ENCODE results near the gene DYNC2H1. TPM values are rescaled to one million over a fixed set of nuclear protein-coding genes. Genes with fewer than 3 reads are reported as not detected.

The DYNC2H1 gene
- total RNA-seq, 1 experiment from 2014 or later: 12.4 TPM

GRCh38 chr11:103085758-103086365 lies 23.4 kb upstream of the DYNC2H1 start:
- no peak for DNase-seq (ENCODE audit: low read depth, low spot score)
- in situ Hi-C loops (cut with HindIII; ENCODE audit: low pct_unique_long_range_greater_than_20kb, low sequenced_read_pairs): no loop called here
- ChIA-PET CTCF (interaction anchor here (0.7 kb wide), 1 partner anchor 254 kb away, joined by 6 read pairs; no protein-coding TSS in a partner anchor), POLR2A (no interaction called here)
- H3K27ac ChIP-seq (ENCODE audit: low read length): no peak overlapping the region
- no peaks in the 10 kb centered on the region for H3K9me3 ChIP-seq (ENCODE audit: control insufficient read depth, insufficient read depth, low read depth, low read length)
- ATAC-seq: no peak
- H3K27me3 ChIP-seq (ENCODE audit: control insufficient read depth, insufficient read depth, low read length): no peaks in the 10 kb centered on the region
- no peak for TF ChIP-seq SIN3A (IDR thresholded peaks at IDR 0.05; ENCODE audit: borderline replicate concordance, insufficient read depth, low read depth, low read length)
- no peak for TF ChIP-seq TCF7L2 (IDR thresholded peaks at IDR 0.05; ENCODE audit: low read depth, low read length)
- TF ChIP-seq CTCF (IDR thresholded peaks at IDR 0.05): no peak
- TF ChIP-seq POLR2AphosphoS5 (IDR thresholded peaks at IDR 0.05; ENCODE audit: low read depth, low read length): no peak
- TF ChIP-seq, protein P1, sequence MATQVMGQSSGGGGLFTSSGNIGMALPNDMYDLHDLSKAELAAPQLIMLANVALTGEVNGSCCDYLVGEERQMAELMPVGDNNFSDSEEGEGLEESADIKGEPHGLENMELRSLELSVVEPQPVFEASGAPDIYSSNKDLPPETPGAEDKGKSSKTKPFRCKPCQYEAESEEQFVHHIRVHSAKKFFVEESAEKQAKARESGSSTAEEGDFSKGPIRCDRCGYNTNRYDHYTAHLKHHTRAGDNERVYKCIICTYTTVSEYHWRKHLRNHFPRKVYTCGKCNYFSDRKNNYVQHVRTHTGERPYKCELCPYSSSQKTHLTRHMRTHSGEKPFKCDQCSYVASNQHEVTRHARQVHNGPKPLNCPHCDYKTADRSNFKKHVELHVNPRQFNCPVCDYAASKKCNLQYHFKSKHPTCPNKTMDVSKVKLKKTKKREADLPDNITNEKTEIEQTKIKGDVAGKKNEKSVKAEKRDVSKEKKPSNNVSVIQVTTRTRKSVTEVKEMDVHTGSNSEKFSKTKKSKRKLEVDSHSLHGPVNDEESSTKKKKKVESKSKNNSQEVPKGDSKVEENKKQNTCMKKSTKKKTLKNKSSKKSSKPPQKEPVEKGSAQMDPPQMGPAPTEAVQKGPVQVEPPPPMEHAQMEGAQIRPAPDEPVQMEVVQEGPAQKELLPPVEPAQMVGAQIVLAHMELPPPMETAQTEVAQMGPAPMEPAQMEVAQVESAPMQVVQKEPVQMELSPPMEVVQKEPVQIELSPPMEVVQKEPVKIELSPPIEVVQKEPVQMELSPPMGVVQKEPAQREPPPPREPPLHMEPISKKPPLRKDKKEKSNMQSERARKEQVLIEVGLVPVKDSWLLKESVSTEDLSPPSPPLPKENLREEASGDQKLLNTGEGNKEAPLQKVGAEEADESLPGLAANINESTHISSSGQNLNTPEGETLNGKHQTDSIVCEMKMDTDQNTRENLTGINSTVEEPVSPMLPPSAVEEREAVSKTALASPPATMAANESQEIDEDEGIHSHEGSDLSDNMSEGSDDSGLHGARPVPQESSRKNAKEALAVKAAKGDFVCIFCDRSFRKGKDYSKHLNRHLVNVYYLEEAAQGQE (IDR thresholded peaks at IDR 0.05; ENCODE audit: insufficient read depth in 1 of 2, low read depth in 2 of 2, low read length in 1 of 2): no peak
- BruUV-seq (replicated peaks): no TSS peak
- intact Hi-C loops (cut with micrococcal nuclease; ENCODE audit: unreplicated experiment): no loop called here
- H3K36me3 ChIP-seq (ENCODE audit: control insufficient read depth, insufficient read depth, low read length): peaks cover 55% of the 10 kb centered on the region
- no peak overlapping the region for H3K4me3 ChIP-seq (ENCODE audit: low read depth in 2 of 2, low read length in 2 of 2)
- peaks cover 12% of the 10 kb centered on the region for H3K4me1 ChIP-seq (ENCODE audit: control insufficient read depth, insufficient read depth, low read length)

DNA sequence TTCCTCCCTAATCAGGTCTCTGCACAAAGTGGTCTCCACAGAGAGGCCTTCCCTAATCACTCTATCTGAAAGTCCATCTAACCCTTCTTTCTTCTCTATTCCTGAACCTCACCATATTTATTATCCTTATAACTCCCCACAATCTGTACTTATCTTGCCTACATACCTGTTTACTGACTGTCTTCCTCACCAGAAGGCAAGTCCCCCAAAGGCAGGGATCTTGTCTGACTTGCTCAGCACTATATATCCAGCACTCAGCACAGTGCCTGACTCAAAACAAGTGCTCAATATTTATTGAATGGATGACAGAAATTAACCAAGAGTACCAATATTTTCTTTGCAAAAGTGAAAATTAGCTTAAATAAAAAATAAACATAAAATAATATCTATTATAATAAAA lies 22.8 kb upstream of the DYNC2H1 start:
- H3K27ac ChIP-seq (ENCODE audit: low read length): no peak overlapping the region
- no TSS peak for BruUV-seq (replicated peaks)
- ChIA-PET POLR2A (no interaction called here), CTCF (interaction anchor here (0.7 kb wide), 1 partner anchor 407 kb away, joined by 3 read pairs; no protein-coding TSS in a partner anchor)
- DNase-seq (ENCODE audit: low read depth, low spot score) (no peak), ATAC-seq (no peak)
- peaks cover 50% of the 10 kb centered on the region for H3K36me3 ChIP-seq (ENCODE audit: control insufficient read depth, insufficient read depth, low read length)
- no peaks in the 10 kb centered on the region for H3K27me3 ChIP-seq (ENCODE audit: control insufficient read depth, insufficient read depth, low read length)
- in situ Hi-C loops (cut with HindIII; ENCODE audit: low pct_unique_long_range_greater_than_20kb, low sequenced_read_pairs): no loop called here
- no peaks in the 10 kb centered on the region for H3K9me3 ChIP-seq (ENCODE audit: control insufficient read depth, insufficient read depth, low read depth, low read length)
- H3K4me1 ChIP-seq (ENCODE audit: control insufficient read depth, insufficient read depth, low read length): peaks cover 12% of the 10 kb centered on the region
- intact Hi-C loops (cut with micrococcal nuclease; ENCODE audit: unreplicated experiment): no loop called here
- H3K4me3 ChIP-seq (ENCODE audit: low read depth in 2 of 2, low read length in 2 of 2): no peak overlapping the region
- TF ChIP-seq POLR2AphosphoS5 (IDR thresholded peaks at IDR 0.05; ENCODE audit: low read depth, low read length): no peak
- no peak for TF ChIP-seq TCF7L2 (IDR thresholded peaks at IDR 0.05; ENCODE audit: low read depth, low read length)
- TF ChIP-seq CTCF (IDR thresholded peaks at IDR 0.05): no peak
- no peak for TF ChIP-seq SIN3A (IDR thresholded peaks at IDR 0.05; ENCODE audit: borderline replicate concordance, insufficient read depth, low read depth, low read length)
- TF ChIP-seq, protein P1 (IDR thresholded peaks at IDR 0.05; ENCODE audit: insufficient read depth in 1 of 2, low read depth in 2 of 2, low read length in 1 of 2): no peak

Data from Panc1 (cell line).